Activated gamma-delta T cell treated with Interleukin-2 at 50 U/mL for 16 hours (primary cell): ENCODE results near the gene ELF5.

Source experiments
- DNase-seq: peaks from one replicate; pipeline ENCODE4 v3.0.0-alpha.2; 2020

ELF5 gene

DNA sequence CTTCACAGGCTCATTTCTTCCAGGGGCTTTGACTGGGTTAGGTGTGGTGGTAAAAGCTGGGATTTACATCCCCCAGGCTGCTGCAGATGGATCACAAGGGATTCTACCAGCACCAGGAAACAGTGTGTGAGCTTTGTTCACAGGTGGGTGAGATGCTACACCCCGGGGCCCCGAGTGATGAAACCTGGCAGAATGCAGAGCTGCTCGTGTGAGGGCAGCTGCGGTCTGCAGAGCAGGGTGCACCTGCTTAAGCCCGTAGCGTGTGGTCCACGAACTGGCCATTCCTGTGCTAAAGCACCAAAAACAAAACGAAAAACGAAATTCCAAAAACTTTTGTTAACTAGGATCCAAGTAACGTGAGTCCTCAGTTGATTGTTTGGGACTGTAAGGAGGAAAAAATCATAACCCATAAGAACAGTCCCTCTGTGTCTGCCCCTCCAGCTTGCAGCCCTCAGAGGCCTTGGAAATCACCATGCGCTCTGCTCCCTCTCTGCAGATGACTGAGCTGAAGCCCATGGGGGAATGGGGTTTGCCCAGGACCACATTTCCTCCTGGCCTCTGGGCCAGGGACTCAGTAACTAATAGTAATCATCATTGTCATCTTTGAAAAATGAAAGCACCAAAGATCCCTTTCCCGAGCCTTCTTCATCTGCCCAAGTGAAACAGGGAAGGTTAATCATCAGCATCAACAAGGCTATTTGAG lies 24.6 kb downstream of the ELF5 start:
- no peak for DNase-seq

- DNase-seq, result no peak
Measured at GRCh38 chr11:34487430-34487829, 26.2 kb downstream of the ELF5 start.

GRCh38 chr11:34483106-34483874 lies 30.3 kb downstream of the ELF5 start:
- no peak for DNase-seq

DNA sequence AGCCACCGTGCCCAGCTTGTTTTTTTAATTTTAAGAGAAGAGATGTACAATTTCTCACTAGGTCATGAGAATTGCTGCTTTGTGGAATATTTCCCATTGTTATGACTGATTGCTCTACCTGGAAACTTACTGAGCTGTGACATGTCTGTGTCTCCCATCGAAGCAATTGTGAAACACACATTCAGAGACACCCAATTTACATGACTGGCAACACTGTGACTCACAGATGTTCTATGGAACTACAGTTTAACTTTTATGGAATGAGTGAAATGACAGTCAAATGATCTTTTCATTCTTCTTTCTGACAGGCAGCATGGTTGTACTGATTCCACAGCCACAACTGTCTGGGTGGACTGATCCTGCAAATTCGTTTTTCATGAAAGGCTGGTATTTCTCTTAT lies 32.3 kb downstream of the ELF5 start:
- no peak for DNase-seq

GRCh38 chr11:34480314-34480713 lies 33.3 kb downstream of the ELF5 start:
- no peak for DNase-seq

- no peak for DNase-seq
Measured at GRCh38 chr11:34478845-34479663, 34.5 kb downstream of the ELF5 start.

DNA sequence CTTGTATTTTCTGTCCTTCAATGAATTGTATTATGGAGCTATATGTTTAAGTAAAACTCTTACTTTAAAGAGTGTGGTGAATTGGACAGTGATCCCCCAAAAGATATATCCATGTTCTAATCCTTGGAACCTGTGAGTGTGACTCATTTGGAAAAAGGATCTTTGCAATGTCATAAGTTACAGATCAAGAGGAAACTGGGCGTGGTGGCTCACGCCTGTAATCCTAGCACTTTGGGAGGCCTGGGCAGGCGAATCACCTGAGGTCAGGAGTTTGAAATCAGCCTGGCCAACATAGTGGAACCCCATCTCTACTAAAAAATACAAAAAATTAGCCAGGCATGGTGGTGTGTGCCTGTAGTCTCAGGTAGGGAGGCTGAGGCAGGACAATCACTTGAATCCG lies 36.7 kb downstream of the ELF5 start:
- DNase-seq, result no peak

DNA sequence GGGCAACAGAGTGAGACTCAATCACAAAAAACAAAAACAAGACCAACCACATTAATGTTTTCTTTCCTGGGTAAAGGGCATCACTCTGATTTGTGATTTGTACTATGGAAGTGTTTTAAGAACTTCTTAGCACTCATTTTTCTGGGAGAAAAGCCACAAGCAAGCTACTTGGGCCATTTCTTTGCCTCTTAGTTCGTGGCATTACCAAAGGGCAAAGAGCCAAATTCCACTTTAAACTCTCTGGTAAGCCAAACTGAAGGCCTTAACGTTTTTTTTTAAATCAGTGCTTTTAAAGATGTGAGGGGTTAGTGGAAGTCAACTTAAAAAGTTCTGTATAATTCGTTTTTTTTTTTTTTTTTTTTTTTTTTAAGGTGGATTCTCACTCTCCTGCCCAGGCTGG lies 37.9 kb downstream of the ELF5 start:
- no peak for DNase-seq

DNA sequence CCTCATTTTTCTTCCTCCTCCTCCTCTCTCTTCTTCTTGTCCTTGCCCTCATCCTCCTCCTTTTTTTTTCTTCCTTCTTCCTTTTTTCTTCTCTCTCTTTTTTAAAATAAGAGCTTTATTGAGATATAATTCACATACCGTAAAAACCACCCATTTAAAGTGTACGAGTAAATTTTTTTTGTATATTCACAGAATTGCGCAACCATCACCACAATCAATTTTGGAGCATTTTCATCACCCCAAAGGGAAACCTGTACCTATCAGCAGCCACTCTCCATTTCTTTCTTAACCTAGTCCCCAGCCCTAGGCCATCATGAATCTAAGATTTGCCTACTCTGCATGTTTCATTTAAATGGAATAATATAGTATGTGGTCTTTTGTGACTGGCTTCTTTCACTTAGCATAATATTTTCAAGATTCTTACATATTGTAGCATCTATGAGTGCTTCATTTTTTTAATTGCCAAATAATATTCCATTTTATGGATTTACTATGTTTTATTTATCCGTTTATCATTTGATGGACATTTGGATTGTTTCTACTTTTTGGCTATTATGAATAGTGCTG lies 39.9 kb downstream of the ELF5 start:
- DNase-seq, result no peak

DNA sequence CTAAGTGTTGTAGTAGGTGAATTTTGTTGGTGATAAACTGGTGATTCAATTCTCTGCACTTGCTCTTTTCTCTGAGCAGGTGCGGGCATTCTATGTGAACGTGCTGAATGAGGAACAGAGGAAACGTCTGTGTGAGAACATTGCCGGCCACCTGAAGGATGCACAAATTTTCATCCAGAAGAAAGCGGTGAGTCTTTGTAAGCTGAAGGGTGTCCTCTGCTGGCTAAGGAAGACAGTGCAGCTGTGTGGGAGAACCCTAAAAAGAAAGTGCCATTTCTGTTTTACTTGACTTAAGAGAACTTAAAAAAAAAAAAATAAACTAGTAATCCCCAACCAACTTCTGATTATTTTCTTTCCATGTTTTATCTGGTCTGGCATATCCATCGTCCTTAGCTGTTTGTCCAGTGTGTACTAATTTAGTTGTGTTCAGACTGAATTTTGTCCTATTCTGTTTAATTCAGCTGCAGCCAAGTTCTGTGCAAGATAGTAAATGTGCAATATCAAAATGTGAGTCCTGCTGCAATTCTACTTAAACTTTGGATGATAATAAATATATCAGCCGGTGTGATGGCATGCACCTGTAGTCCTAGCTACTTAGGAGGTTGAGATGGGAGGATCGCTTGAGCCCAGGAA lies 45.3 kb downstream of the ELF5 start:
- peak; percentile 24 for DNase-seq

DNA sequence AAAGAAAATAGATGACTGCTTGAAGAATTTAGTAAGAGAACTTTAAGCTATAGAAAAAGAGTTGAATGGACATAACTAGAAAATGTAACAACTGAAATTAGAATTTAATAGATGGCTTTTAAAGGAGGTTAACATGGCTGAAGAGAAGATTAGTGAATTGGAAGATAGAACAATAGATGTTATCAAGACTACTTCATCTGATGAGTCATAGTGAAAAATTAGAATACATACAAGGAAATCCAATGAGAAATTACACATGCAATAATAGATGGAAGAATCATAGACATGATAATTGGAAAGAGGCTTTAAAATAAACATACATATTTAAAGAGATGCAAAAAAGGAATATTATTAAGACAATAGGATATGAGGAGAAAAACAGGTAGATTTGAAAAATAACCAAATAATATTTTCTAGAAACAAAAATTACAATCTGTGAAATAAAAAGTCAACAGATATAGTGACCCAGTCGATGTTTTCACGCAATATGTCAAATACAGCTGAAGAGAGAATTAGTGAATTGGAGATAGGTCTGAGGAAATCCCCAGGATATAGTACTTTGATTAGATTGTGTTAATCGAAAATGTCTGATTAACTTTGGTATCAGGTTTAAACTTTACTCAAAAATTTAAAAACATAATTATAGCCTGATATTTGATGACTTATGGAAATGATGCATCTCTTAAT lies 46.6 kb downstream of the ELF5 start:
- DNase-seq, result no peak

DNA sequence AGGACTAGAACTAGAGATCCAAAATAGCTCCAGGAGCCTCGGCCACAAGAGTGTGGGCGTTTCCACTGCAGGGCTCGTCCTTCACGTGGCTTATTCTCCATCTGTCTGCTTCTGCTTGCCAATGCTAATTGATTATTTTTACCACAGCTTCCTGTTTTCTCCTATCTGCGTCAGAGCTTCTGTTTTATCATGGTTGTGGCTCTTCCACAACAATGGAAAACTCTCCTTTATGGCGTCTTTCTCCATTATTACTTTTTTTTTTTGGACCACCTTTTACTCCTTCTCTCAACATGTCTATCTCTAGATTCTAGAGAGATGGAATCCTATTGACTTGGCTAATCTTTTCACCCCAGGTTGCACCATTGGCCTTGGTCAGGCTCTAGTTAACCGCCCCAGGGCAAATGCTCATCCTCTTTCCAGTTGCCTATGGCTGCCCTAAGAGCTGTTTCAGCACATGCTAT lies 49.0 kb downstream of the ELF5 start:
- DNase-seq, result no peak

- no peak for DNase-seq
Measured at GRCh38 chr11:34461215-34461614, 52.4 kb downstream of the ELF5 start.

DNA sequence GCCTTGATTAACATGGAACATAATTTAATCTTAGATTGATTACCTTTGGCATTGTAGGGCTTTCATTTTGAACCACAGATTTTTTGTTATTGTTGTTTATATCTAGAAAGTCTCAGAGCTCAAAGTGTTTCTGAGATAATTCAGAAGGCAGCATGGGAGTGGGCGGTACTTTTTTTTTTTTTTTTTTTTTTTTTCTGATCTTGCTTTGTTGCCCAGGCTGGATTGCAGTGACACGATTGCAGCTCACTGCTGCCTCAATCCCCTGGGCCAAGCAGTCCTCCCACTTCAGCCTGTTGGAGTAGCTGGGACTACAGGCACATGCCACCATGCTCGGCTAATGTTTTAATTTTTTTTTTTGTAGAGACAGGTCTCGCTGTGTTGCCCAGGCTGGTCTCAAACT lies 53.3 kb downstream of the ELF5 start:
- DNase-seq, result no peak

DNA sequence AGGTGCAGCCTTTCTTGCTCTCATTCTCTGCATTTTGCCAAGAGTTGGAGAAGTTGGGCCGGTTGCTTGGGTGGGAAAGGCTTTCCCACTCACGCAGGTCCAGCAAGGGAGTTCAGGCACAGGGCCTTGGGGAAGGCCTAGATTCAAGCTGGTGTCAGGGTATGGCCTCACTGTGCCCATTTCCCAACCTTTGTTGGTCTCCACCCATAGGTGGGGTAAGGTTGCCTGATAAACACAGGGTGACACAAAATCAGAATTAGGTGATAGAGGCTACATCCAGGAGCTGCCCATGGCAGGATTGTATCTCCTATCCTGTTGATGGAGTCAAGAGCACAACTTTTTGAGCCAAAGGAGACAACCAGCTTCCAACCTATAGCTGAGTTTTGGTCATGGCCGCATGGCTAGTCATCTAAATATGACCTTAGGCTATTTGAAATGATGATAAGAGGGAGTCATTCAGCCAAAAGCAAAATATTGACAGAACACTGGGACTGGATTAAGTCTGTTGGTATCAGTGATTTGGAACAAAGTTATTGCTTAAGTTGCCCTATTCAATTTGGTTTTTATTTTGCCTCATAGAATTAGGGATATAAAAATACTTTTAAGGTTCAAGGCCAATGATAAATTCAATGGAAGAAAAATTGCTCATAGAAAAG lies 54.0 kb downstream of the ELF5 start:
- DNase-seq, result no peak

DNA sequence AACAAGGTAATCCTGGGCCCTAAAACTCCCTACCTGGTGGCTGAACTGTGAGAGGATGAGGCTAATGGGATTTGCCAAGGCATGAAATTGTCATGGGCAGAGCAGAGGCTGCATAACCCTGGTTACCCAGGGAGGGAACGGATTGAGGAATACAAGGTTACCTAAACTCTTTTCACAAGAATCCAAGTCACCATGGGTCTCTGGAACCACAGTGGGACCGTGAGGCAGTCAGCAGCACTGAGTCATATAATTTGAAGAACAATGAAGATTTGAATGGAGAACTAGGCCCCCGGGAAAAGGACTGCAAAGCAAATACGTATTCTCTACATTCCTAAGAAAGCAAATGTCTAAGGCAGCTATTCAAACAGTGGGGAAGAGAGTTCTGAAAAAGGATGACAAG lies 55.1 kb downstream of the ELF5 start:
- no peak for DNase-seq

DNA sequence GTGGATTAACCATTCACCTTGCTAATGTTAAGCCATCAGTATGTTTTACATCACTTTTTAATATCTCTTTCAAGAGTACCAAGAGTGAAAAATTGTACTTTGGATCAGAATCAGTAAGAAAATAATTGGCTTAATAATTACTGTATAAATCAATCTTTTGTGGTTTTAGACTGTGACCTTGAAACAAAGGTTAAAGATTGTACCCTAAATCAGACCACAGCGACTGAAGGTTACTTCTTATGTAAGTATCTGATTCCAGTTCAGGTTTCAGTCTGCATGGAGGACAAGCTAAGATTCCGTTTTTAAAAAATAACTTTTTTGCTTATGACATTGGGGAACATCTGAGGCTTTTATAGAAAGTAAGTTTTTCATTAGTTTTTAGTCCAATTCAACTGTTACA lies 56.0 kb downstream of the ELF5 start:
- DNase-seq, result no peak

- no peak for DNase-seq
Measured at GRCh38 chr11:34454308-34455032, 59.1 kb downstream of the ELF5 start.

DNA sequence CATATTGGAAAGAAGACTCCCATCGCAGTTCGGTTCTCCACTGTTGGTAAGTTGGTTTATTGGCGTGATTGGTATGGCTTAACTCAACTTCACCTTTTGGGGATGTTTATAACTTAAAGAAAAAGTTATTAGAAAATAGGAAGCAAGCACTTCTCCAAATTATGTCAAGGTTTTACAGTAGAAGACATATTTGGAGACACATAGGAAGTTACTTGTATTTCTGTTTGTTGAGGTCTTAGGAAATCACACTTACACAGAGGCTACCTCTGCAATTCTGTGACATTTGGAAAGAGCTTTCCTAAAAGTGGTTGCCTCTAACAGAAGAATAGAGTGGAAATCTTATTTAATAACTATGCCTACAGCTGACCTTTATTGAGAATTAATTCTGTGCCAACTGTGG lies 62.5 kb downstream of the ELF5 start:
- DNase-seq, result no peak

DNA sequence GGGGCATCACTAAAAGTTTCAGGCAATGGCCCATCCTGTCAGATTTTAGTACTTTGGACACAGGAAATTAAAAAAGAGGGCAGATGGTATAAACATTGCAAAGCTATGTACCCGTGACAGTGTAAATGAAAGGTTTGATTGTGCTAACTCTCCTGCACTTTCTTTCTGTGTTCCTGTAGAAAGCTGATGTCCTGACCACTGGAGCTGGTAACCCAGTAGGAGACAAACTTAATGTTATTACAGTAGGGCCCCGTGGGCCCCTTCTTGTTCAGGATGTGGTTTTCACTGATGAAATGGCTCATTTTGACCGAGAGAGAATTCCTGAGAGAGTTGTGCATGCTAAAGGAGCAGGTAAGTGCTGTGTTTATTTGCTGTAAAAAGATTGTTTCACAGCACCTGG lies 64.6 kb downstream of the ELF5 start:
- DNase-seq, result no peak
